ENCODE measurements around the gene LCE3E.

Gene LCE3E

GRCh38 chr1:152537496-152537895 is 29.1 kb downstream of the LCE3E start:
- no peaks in the 10 kb centered on the region for H3K27me3 ChIP-seq (ENCODE audit: low read length)
- no peak overlapping the region for H2AFZ ChIP-seq (ENCODE audit: low read depth, low read length, severe bottlenecking)
- H3K4me2 ChIP-seq (ENCODE audit: low read depth, low read length, poor library complexity, severe bottlenecking), result no peak overlapping the region
- no peaks in the 10 kb centered on the region for H3K9me3 ChIP-seq (ENCODE audit: insufficient read depth, low read length)
- TF ChIP-seq CTCF (IDR thresholded peaks at IDR 0.05; ENCODE audit: insufficient read depth, low read length, poor library complexity, severe bottlenecking) (no peak), EZH2phosphoT487 (conservative IDR thresholded peaks at IDR 0.05; ENCODE audit: low read length) (no peak)
- H3K9me2 ChIP-seq (replicated peaks; ENCODE audit: insufficient read depth, low read length), result no peaks in the 10 kb centered on the region
- H3K79me2 ChIP-seq (ENCODE audit: insufficient read depth, low read length), result no peaks in the 10 kb centered on the region
- H4K20me1 ChIP-seq (ENCODE audit: low read depth, low read length), result no peaks in the 10 kb centered on the region
- no peak overlapping the region for H3K9ac ChIP-seq (ENCODE audit: low read length)
- H3K4me3 ChIP-seq (ENCODE audit: insufficient read depth, low read length, poor library complexity, severe bottlenecking), result no peak overlapping the region
- no peaks in the 10 kb centered on the region for H3K36me3 ChIP-seq (ENCODE audit: low read length)
- no peaks in the 10 kb centered on the region for H3F3A ChIP-seq (ENCODE audit: insufficient read depth)
- H3K27ac ChIP-seq (ENCODE audit: low read depth, low read length), result no peak overlapping the region

- Histone ChIP-seq H3K79me2 (ENCODE audit: insufficient read depth, low read length) (no peaks in the 10 kb centered on the region), H3F3A (ENCODE audit: insufficient read depth) (no peaks in the 10 kb centered on the region), H3K27me3 (ENCODE audit: low read length) (no peaks in the 10 kb centered on the region), H3K9ac (ENCODE audit: low read length) (no peak overlapping the region), H4K20me1 (ENCODE audit: low read depth, low read length) (no peaks in the 10 kb centered on the region), H3K9me2 (replicated peaks; ENCODE audit: insufficient read depth, low read length) (no peaks in the 10 kb centered on the region), H3K4me2 (ENCODE audit: low read depth, low read length, poor library complexity, severe bottlenecking) (no peak overlapping the region), H2AFZ (ENCODE audit: low read depth, low read length, severe bottlenecking) (no peak overlapping the region), H3K9me3 (ENCODE audit: insufficient read depth, low read length) (no peaks in the 10 kb centered on the region), H3K27ac (ENCODE audit: low read depth, low read length) (no peak overlapping the region), H3K36me3 (ENCODE audit: low read length) (no peaks in the 10 kb centered on the region), H3K4me3 (ENCODE audit: insufficient read depth, low read length, poor library complexity, severe bottlenecking) (no peak overlapping the region)
- TF ChIP-seq CTCF (IDR thresholded peaks at IDR 0.05; ENCODE audit: insufficient read depth, low read length, poor library complexity, severe bottlenecking), result no peak
- no peak for TF ChIP-seq EZH2phosphoT487 (conservative IDR thresholded peaks at IDR 0.05; ENCODE audit: low read length)
These were observed 30.8 kb downstream of the LCE3E start for GRCh38 chr1:152535774-152536173.

DNA sequence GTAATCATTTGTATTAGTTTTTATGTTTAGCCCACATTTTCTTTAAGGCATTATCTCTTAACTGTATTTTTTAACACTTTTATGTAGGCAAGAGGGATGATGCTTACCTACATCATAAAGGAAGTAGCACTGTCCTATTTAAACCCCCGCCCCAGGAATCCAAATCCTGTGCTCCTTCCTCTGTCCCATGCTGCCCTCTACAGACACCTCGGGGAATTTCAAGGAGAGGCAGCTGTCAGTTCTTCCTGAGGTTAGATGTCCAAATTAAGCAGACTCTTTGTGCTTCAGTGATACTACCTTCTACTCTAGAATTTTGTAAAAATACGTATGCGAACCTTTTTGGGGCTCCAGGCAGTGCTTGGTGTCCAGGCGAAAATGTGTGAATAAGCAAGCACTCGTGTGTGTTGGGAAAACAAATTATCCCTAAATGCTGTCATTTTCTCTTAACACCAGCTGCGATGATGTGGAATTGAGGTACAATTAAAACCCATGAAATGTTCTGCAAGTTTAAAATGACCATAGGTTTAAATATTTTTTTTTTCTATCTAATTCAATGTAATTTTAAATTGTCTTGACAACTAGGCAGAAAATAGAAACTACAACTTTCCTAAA is 33.1 kb downstream of the LCE3E start:
- H3K4me3 ChIP-seq (ENCODE audit: insufficient read depth, low read length, poor library complexity, severe bottlenecking), result no peak overlapping the region
- no peak overlapping the region for H3K9ac ChIP-seq (ENCODE audit: low read length)
- no peaks in the 10 kb centered on the region for H3K36me3 ChIP-seq (ENCODE audit: low read length)
- H3K9me2 ChIP-seq (replicated peaks; ENCODE audit: insufficient read depth, low read length), result no peaks in the 10 kb centered on the region
- no peaks in the 10 kb centered on the region for H3K27me3 ChIP-seq (ENCODE audit: low read length)
- H4K20me1 ChIP-seq (ENCODE audit: low read depth, low read length), result no peaks in the 10 kb centered on the region
- H3K4me2 ChIP-seq (ENCODE audit: low read depth, low read length, poor library complexity, severe bottlenecking), result no peak overlapping the region
- H3K27ac ChIP-seq (ENCODE audit: low read depth, low read length), result no peak overlapping the region
- TF ChIP-seq CTCF (IDR thresholded peaks at IDR 0.05; ENCODE audit: insufficient read depth, low read length, poor library complexity, severe bottlenecking) (peak; percentile 72), EZH2phosphoT487 (conservative IDR thresholded peaks at IDR 0.05; ENCODE audit: low read length) (no peak)
- H3K9me3 ChIP-seq (ENCODE audit: insufficient read depth, low read length), result no peaks in the 10 kb centered on the region
- no peak overlapping the region for H2AFZ ChIP-seq (ENCODE audit: low read depth, low read length, severe bottlenecking)
- H3K79me2 ChIP-seq (ENCODE audit: insufficient read depth, low read length), result no peaks in the 10 kb centered on the region
- no peaks in the 10 kb centered on the region for H3F3A ChIP-seq (ENCODE audit: insufficient read depth)
